GM11168 (cell line): ENCODE results near the gene NPAS2.

Experiments used
- in situ Hi-C: fragments of 300-500 bp; cut with MboI; formaldehyde crosslinking; loops from one replicate; pipeline ENCODE4 v1.12.0; 2022; ENCODE audit warnings: low sequenced_read_pairs; ENCODE audit not compliant: unreplicated experiment

The NPAS2 gene

GRCh38 chr2:100895934-100896685 is 76.2 kb downstream of the NPAS2 start:
- in situ Hi-C loops: no loop called here

- in situ Hi-C loops: no loop called here
These were observed 78.2 kb downstream of the NPAS2 start for GRCh38 chr2:100898035-100898665.

- in situ Hi-C loops: no loop called here
These were observed 80.3 kb downstream of the NPAS2 start for GRCh38 chr2:100900156-100900795.

GRCh38 chr2:100902817-100903405 is 83.0 kb downstream of the NPAS2 start:
- in situ Hi-C loops: no loop called here

- in situ Hi-C loops: no loop called here
These were observed 83.8 kb downstream of the NPAS2 start for GRCh38 chr2:100903534-100904258.

- in situ Hi-C loops: no loop called here
These were observed 85.3 kb downstream of the NPAS2 start for GRCh38 chr2:100905132-100905805.

GRCh38 chr2:100906131-100906530 is 86.2 kb downstream of the NPAS2 start:
- in situ Hi-C loops: no loop called here

- in situ Hi-C loops: no loop called here
These were observed 86.7 kb downstream of the NPAS2 start for GRCh38 chr2:100906679-100907078.

GRCh38 chr2:100907832-100908231 is 87.9 kb downstream of the NPAS2 start:
- in situ Hi-C loops: no loop called here

GRCh38 chr2:100909534-100910081 is 89.7 kb downstream of the NPAS2 start:
- in situ Hi-C loops: no loop called here

GRCh38 chr2:100910111-100910510 is 90.2 kb downstream of the NPAS2 start:
- in situ Hi-C loops: no loop called here

GRCh38 chr2:100919316-100919715 is 99.4 kb downstream of the NPAS2 start:
- in situ Hi-C loops: no loop called here

GRCh38 chr2:100921685-100922161 is 101.8 kb downstream of the NPAS2 start:
- in situ Hi-C loops: no loop called here

GRCh38 chr2:100923461-100924060 is 103.6 kb downstream of the NPAS2 start:
- in situ Hi-C loops: no loop called here

- in situ Hi-C loops: no loop called here
These were observed 104.2 kb downstream of the NPAS2 start for GRCh38 chr2:100924122-100924519.

- in situ Hi-C loops: no loop called here
These were observed 104.8 kb downstream of the NPAS2 start for GRCh38 chr2:100924520-100925451.

GRCh38 chr2:100928235-100928634 is 108.3 kb downstream of the NPAS2 start:
- in situ Hi-C loops: no loop called here

GRCh38 chr2:100929147-100929546 is 109.2 kb downstream of the NPAS2 start:
- in situ Hi-C loops: no loop called here
